Measurements from ENCODE around the gene TIE1.
A peak's percentile ranks its signal among the peaks of the same experiment; 100 is the strongest.

GRCh38 chr1:43293896-43294760, 6.7 kb upstream of the TIE1 start:
- TF ChIP-seq CTCF (IDR thresholded peaks at IDR 0.05 in 4 of 5, conservative IDR thresholded peaks at IDR 0.05 in 1 of 5) (no peak), POLR2A (IDR thresholded peaks at IDR 0.05) (peak; percentile 7 to 33)
